Frontal cortex (tissue), 4 donors: ENCODE data around the gene EPN3. TPM values are rescaled to one million over a fixed set of nuclear protein-coding genes. Genes with fewer than 3 reads are reported as not detected.

Experiments used
- DNase-seq, 2 donors: peaks; one replicate each; pipeline ENCODE4 v3.0.0; 2012; ENCODE audit warnings: low spot score in 2 of 2
- FAIRE-seq: peaks from 2 replicates; lab custom pipeline; 2012; peaks lifted over from hg19 to GRCh38; lab: Jason Lieb, UNC
- total RNA-seq: library from RNA; depleted of rRNA; stranded (reverse); fragments of >200 nt; gene quantifications from one replicate; pipeline ENCODE4 v1.2.3, GENCODE V29; 2014
- donor health status: control.
- donor health status: control.
- donor health status: control.

EPN3 gene
- total RNA-seq, 1 donor from 2014 or later, result 0.41 TPM

GRCh38 chr17:50547035-50547735 is 14.7 kb downstream of the EPN3 start, which contains the start of gene SPATA20:
SPATA20 (plus strand) TSS chr17:50547174; CDS start chr17:50547209, 35 bp downstream.
- peak; percentile 79 to 90 for DNase-seq
- FAIRE-seq, result no peak

- FAIRE-seq (no peak), DNase-seq (no peak)
Measured at GRCh38 chr17:50547736-50548083, 15.2 kb downstream of the EPN3 start.

GRCh38 chr17:50548831-50549230 is 16.3 kb downstream of the EPN3 start:
- FAIRE-seq, result no peak
- DNase-seq, result no peak

- FAIRE-seq (no peak), DNase-seq (no peak)
Measured at GRCh38 chr17:50549256-50549941, 16.9 kb downstream of the EPN3 start.

- DNase-seq, result no peak
- no peak for FAIRE-seq
Measured at GRCh38 chr17:50549969-50550368, 17.4 kb downstream of the EPN3 start.

- FAIRE-seq (no peak), DNase-seq (peak; percentile 73 to 84)
Measured at GRCh38 chr17:50550661-50551432, 18.3 kb downstream of the EPN3 start.

GRCh38 chr17:50551433-50551815 is 18.9 kb downstream of the EPN3 start:
- FAIRE-seq (no peak), DNase-seq (no peak)

- FAIRE-seq (no peak), DNase-seq (no peak)
Measured at GRCh38 chr17:50551884-50552283, 19.3 kb downstream of the EPN3 start.

- FAIRE-seq, result no peak
Measured at GRCh38 chr17:50554201-50554600, 21.7 kb downstream of the EPN3 start.

GRCh38 chr17:50556803-50557202 is 24.3 kb downstream of the EPN3 start:
- no peak for DNase-seq
- FAIRE-seq, result no peak

More at GRCh38 chr17:50554201-50554600, 21.7 kb downstream of the EPN3 start:
- DNase-seq, result no peak

GRCh38 chr17:50557630-50558029 is 25.1 kb downstream of the EPN3 start:
- DNase-seq, result no peak
- no peak for FAIRE-seq

- DNase-seq (no peak), FAIRE-seq (no peak)
Measured at GRCh38 chr17:50558091-50558490, 25.6 kb downstream of the EPN3 start.

- FAIRE-seq (no peak), DNase-seq (no peak)
Measured at GRCh38 chr17:50558581-50558940, 26.0 kb downstream of the EPN3 start.

GRCh38 chr17:50558941-50559614 is 26.5 kb downstream of the EPN3 start:
- FAIRE-seq, result no peak
- no peak for DNase-seq

- FAIRE-seq (no peak), DNase-seq (peak in 1 of 2 donors; percentile 71)
Measured at GRCh38 chr17:50559674-50560184, 27.2 kb downstream of the EPN3 start.

GRCh38 chr17:50560185-50560824 is 27.8 kb downstream of the EPN3 start, which contains the start of gene CACNA1G:
CACNA1G (plus strand) TSS chr17:50560715; CDS start chr17:50561460, 745 bp downstream.
- DNase-seq (peak; percentile 96), FAIRE-seq (no peak)

GRCh38 chr17:50560931-50561745 is 28.6 kb downstream of the EPN3 start:
- no peak for DNase-seq
- no peak for FAIRE-seq

GRCh38 chr17:50561746-50562141 is 29.2 kb downstream of the EPN3 start:
- no peak for FAIRE-seq
- DNase-seq, result no peak
